CD4-positive, alpha-beta T cell treated with Interleukin-15 for 4 hours (primary cell): Measurements from ENCODE around the gene KRT6B.
"Not testable (repeated sequence)": the region's sequence is repeated elsewhere in the genome, so short reads cannot be mapped to it uniquely, and the experiment has no call there.

Experiments used
- DNase-seq: peaks from one replicate; pipeline ENCODE4 v3.0.0-alpha.2; 2020; ENCODE audit warnings: low spot score

KRT6B gene

GRCh38 chr12:52469853-52470252 is 17.9 kb upstream of the KRT6B start:
- DNase-seq, result no peak

GRCh38 chr12:52464897-52465296 is 13.0 kb upstream of the KRT6B start:
- DNase-seq, result no peak

- DNase-seq, result no peak
These were observed 9.7 kb upstream of the KRT6B start for GRCh38 chr12:52461693-52462092.

- DNase-seq, result no peak
These were observed 6.9 kb upstream of the KRT6B start for GRCh38 chr12:52458861-52459260.

GRCh38 chr12:52455821-52456220 is 3.9 kb upstream of the KRT6B start:
- no peak for DNase-seq

- no peak for DNase-seq
These were observed 2.7 kb upstream of the KRT6B start for GRCh38 chr12:52454411-52455201.

GRCh38 chr12:52448228-52448627 is 3.7 kb downstream of the KRT6B start:
- DNase-seq, result no peak

GRCh38 chr12:52447196-52447595 is 4.8 kb downstream of the KRT6B start:
- DNase-seq, result not testable (repeated sequence)

- DNase-seq, result no peak
These were observed 5.4 kb downstream of the KRT6B start for GRCh38 chr12:52446367-52447045.

- DNase-seq, result no peak
These were observed 6.1 kb downstream of the KRT6B start for GRCh38 chr12:52445876-52446275.

- no peak for DNase-seq
These were observed 7.0 kb downstream of the KRT6B start for GRCh38 chr12:52444647-52445595.

GRCh38 chr12:52443966-52444365 is 8.0 kb downstream of the KRT6B start:
- DNase-seq, result no peak

GRCh38 chr12:52442600-52443061 is 9.3 kb downstream of the KRT6B start:
- no peak for DNase-seq

- DNase-seq, result no peak
These were observed 10.5 kb downstream of the KRT6B start for GRCh38 chr12:52441320-52441911.

- DNase-seq, result no peak
These were observed 11.1 kb downstream of the KRT6B start for GRCh38 chr12:52440821-52441319.

- DNase-seq, result no peak
These were observed 12.1 kb downstream of the KRT6B start for GRCh38 chr12:52439845-52440244.

GRCh38 chr12:52439420-52439819 is 12.5 kb downstream of the KRT6B start:
- no peak for DNase-seq

- DNase-seq, result no peak
These were observed 13.3 kb downstream of the KRT6B start for GRCh38 chr12:52438305-52439301.

GRCh38 chr12:52437508-52437907 is 14.4 kb downstream of the KRT6B start:
- no peak for DNase-seq

- DNase-seq, result no peak
These were observed 15.0 kb downstream of the KRT6B start for GRCh38 chr12:52436828-52437474.
